ENCODE measurements around the gene BIK.
A peak's percentile ranks its signal among the peaks of the same experiment; 100 is the strongest.
"Not testable (repeated sequence)": the region's sequence is repeated elsewhere in the genome, so short reads cannot be mapped to it uniquely, and the experiment has no call there.

BIK gene

GRCh38 chr22:43142880-43143562, 32.5 kb downstream of the BIK start, which contains the start of gene MCAT:
MCAT (minus strand) TSS chr22:43143398; CDS start chr22:43143348, 50 bp downstream.
- peak in 1 of 2 experiments; percentile 45 for DNase-seq

DNA sequence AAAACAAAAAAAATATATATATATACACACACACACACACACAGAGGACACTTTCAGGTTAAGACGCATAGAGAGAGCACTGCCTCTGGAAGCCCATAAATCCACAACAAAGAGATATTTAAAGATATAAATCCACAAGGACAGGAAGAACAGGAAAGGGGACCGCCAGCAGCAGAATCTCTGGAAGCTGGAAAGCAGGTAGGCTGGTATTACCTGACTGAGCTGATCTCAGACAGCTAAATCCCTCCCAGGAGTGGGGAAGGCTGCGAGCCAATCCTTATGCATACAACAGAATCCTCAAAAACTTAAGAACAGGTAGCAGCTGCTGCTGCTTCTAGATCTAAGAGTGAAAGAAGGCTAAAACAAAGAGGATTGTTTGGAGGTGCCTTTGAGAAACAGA, 34.4 kb downstream of the BIK start:
- DNase-seq, result no peak

DNA sequence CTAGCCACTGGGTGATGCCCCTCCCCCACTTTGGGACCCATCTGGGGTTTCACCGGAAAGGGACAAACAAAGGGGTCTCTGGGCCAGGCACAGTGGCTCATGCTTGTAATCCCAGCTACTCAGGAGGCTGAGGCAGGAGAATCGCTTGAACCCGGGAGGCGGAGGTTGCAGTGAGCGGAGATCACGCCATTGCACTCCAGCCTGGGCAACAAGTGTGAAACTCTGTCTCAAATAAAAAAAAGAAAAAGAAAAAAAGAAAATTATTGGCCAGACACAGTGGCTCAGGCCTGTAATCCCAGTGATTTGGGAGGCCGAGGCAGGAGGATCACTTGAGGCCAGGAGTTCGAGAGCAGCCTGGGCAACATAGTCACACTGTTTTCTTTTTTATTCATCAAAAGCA, 34.8 kb downstream of the BIK start:
- not testable (repeated sequence) for DNase-seq

DNA sequence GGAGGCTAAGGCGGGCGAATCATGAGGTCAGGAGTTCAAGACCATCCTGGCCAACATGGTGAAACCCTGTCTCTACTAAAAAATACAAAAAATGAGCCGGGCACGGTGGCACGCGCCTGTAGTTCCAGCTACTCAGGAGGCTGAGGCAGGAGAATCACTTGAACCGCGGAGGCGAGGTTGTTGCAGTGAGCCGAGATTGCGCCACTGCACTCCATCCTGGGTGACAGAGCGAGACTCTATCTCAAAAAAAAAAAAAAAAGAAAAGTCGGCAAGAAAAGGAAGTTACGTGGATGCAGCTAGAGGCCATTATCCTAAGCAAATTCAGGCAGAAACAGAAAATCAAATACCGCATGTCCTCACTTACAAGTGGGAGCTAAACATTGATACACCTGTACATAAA, 35.8 kb downstream of the BIK start:
- DNase-seq, result not testable (repeated sequence)

DNA sequence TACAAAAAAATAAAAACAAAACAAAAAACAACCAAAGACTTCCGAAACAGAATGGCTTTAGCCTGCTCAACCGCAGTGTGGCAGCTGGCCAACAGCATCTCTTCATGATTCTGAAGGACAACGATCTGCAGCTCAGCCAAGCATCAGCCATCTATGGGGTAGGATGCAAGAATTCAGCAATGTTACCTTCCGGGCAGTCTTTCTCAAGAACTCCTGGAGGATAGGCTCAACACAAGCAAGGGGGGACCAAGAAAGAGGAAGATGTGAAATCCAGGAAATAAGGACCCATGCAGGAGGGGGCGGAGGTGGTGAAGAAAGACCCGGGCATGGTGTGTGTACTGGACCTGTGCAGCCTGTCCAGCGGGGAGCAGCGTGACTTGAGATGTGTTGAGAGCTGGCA, 37.3 kb downstream of the BIK start:
- DNase-seq, result no peak

DNA sequence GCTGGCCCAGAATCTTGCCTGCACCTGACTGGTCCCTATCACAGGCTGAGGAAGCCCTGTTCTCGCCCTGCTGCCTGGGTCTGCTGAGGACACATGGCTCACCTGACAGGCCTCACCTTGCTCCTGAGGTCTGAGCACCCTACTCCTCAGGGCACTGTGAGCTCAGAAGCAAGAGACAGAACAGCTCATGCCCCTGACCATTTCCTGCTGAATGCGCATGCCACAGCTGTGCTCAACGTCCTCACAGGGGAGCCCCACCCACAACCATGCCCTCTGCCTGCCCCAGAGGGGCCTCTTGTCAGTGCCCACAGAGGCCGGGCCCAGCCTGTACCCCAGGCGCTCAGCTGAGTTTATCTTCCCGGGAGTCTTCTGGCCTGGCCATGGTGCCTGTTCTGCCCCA, 38.0 kb downstream of the BIK start:
- no peak for DNase-seq

GRCh38 chr22:43150731-43151206, 40.2 kb downstream of the BIK start:
- no peak for DNase-seq

GRCh38 chr22:43151251-43152002, 40.9 kb downstream of the BIK start, which contains the start of gene TSPO:
TSPO (plus strand) TSS chr22:43151559; CDS start chr22:43159239, 7,680 bp downstream.
- DNase-seq, result no peak

DNA sequence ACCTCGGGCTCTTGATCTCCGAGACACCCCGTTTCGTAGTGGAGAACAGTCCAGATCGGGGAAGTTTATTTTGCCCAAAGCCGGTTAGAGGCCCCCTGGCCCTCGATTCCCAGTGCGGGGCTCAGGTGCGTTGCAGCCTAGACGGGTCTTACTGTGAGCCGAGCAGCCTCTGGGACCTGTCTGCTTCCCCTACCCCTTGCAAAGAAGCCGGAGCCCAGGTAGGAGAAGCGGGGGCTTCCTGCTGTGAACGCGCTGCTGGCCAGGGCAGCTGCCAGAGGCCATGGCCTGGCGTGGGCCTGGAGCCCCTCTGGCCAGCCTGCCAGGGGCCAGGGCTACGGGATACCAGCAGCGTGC, 41.4 kb downstream of the BIK start:
- no peak for DNase-seq

DNA sequence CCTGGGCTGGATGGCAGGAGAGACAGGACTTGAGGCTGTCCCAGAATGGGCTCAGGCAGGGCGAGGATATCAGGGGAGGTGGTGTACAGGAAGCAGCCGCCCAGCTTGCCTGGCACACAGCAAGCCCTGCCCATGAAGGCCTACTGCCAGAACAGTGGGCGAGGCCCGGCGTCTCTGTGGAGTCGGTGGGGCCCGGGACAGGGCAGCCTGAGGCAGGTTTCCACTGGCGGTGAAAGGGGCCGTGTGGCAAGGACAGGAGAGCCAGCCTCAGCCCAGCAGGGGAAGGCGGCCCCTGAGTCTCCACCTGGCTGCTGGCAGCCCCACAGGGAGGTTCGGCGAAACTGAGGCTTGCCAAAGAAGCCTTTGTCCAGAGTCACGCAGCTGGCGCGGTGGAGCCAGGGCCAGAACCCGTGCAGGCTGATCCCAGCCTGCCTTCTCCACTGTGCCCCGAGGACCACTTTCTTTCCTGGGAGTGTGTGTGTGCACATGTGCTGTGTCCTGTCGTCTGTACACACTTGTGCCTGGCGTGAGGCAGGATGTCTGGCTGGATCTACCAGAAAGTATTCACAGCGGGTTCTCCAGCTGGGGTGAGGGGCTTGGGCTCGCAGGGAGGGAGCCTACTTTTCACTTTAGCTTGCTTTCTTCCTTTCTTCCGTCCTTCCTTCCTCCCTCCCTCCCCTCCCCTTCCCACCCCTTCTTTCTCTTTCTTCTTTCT, 42.0 kb downstream of the BIK start:
- no peak for DNase-seq

DNA sequence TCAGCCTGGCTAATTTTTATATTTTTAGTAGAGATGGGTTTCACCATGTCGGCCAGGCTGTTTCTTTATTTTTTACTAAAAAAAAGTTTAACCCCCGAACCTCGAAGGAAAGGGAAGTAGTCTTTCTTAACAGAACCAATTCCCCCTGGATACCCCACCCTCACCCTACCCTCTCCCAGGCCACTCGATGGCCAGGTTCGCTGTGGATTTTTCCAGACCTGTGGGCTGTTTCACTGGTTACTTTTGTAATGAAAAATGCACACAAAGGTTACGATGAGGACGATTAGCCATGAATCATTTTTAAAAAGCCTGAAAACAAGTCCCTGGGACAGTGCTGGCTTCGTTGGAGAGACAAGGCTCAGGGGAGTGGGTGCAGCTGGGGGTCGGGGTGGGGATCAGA, 43.3 kb downstream of the BIK start:
- no peak for DNase-seq

GRCh38 chr22:43154887-43155536, 44.5 kb downstream of the BIK start:
- no peak for DNase-seq

DNA sequence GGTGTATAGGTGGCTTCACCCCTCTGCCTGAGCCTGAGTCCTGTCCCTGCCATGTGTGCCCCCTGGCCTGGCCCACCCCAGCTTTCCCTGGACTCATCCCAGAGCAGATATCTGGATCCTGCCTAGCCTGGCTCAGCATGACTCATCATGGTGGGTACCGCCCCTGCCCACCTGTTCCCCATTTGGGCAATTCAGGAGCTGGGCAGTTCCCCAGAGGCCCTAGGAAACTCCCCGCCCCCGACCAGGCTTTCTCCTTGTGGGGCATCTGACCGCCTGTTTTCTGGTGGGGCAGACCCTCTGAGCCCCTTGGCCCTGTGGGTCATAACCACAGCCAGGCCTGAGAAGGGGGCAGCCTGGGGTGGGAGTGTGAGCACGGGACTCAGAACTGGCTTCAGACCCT, 45.2 kb downstream of the BIK start:
- no peak for DNase-seq

GRCh38 chr22:43156413-43156812, 45.9 kb downstream of the BIK start:
- DNase-seq, result no peak

DNA sequence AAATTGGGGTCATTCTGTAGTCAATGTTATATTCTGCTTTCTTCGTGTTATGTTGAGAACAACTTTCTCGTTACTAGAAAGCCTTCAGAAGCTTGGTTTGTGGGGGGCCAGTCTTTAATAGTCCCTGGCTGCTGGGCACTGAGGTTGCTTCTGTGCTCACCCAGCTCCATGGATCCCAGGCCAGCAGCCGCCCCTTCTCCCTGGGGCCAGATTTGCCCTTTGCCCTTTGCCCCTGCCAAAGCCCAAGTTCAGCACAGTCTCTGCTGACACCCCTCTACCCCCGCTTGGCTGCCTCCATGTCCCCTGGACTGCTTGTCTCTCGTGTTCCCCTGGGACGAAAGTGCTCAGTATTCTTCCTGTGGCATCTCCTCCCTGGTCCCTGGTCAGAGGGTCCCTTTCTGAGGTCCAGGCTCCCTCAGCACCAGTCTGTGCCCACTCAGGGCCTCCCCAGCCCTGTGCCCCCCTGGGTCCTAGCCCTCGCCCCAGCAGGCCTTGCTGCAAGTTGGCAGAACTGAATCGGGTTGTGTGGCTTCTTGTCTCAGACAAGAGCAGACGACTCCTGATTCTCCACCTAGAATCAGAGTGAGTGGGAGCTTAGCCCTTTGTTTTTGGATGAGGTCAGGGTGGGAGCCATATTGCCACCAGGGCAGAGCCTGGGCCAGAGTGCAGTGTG, 47.5 kb downstream of the BIK start:
- no peak for DNase-seq

DNA sequence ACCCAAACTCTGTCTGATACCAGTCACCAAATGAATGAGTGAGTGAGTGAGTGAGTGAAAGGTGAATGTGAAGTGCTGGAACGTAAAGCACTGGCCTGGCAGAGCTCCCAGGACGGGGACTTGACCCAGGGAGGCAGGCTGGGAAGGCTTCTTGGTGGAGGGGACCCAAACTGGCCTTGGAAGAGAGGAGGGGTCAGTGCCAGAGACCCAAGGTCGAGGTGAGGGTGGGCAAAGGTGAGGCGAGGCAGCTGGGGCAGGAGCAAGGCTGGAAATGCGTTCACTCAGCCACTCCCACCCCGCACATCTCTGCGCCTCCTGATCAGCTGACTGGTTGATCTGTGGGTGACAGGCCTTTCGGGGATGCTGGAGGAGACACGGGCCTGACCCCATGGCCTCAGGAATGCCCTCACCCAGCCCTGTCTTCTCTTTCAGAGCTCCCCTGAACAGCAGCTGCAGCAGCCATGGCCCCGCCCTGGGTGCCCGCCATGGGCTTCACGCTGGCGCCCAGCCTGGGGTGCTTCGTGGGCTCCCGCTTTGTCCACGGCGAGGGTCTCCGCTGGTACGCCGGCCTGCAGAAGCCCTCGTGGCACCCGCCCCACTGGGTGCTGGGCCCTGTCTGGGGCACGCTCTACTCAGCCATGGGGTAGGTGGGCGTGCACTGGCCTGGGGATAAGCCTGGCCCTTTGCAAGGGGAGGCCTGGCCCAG, 48.4 kb downstream of the BIK start:
- no peak for DNase-seq

- DNase-seq, result no peak
These were observed 49.1 kb downstream of the BIK start for GRCh38 chr22:43159484-43160178.

DNA sequence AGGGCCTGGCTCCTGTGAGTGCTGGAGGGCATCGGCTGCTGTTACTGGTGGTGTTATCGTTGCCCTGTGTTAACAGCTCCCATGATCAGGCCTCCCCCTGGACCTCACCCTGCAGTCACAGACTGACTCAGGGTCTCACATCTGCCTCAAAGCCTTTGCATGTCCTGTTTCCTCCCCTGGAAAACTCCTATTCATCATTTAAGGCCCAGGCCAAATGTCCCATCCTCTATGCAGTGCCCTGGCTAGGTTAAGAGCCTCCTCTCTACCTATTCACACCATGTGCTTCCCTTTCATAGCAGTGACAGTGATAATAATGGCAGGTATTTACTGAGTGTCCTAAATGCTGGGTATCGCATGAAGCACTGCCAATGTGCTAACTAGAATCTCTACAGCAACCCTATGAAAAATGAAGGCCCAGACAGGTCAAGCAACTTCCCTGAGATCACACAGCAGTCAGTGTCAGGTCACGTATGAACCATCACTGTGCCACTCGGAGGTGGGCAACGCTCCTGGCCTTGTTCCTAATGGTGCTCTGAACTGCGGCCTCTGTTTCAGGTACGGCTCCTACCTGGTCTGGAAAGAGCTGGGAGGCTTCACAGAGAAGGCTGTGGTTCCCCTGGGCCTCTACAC, 50.1 kb downstream of the BIK start:
- no peak for DNase-seq

DNA sequence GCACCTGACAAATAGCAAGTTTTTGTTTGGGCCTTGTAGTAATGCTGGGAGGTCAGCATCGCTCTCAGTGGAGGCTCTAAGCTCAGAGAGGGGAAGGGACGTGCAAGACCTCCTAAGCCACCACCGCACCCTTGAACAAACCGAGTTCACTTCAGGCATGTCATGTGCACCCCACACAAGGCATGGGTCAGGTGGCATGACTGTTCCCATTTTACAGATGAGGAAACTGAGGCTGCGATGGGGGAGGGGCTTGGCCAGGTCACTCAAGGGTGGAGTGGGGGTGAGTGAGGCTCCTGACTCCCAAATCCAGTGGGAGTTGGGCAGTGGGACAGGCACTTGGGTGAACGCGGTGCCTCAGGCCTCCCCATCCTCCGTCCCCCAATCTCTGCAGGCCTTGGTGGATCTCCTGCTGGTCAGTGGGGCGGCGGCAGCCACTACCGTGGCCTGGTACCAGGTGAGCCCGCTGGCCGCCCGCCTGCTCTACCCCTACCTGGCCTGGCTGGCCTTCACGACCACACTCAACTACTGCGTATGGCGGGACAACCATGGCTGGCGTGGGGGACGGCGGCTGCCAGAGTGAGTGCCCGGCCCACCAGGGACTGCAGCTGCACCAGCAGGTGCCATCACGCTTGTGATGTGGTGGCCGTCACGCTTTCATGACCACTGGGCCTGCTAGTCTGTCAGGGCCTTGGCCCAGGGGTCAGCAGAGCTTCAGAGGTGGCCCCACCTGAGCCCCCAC, 52.0 kb downstream of the BIK start:
- no peak for DNase-seq

- DNase-seq, result no peak
These were observed 52.8 kb downstream of the BIK start for GRCh38 chr22:43163241-43163795.
